DND-41 (cell line): ENCODE results near the gene XRCC3.

Source experiments
- EZH2 ChIP-seq: IDR thresholded peaks from 3 replicates; pipeline ENCODE4 v1.6.1; 2012; ENCODE audit warnings: borderline replicate concordance, low read depth, mild to moderate bottlenecking, moderate library complexity, low read length, inconsistent platforms; ENCODE audit not compliant: severe bottlenecking
- TF ChIP-seq, protein P1 (sequence below): IDR thresholded peaks from 2 replicates; pipeline ENCODE4 v1.5.1; 2012; ENCODE audit warnings: borderline replicate concordance, low read length, moderate library complexity, mild to moderate bottlenecking; ENCODE audit not compliant: poor library complexity, severe bottlenecking; ENCODE audit errors: extremely low read depth

- TF ChIP-seq, protein P1, sequence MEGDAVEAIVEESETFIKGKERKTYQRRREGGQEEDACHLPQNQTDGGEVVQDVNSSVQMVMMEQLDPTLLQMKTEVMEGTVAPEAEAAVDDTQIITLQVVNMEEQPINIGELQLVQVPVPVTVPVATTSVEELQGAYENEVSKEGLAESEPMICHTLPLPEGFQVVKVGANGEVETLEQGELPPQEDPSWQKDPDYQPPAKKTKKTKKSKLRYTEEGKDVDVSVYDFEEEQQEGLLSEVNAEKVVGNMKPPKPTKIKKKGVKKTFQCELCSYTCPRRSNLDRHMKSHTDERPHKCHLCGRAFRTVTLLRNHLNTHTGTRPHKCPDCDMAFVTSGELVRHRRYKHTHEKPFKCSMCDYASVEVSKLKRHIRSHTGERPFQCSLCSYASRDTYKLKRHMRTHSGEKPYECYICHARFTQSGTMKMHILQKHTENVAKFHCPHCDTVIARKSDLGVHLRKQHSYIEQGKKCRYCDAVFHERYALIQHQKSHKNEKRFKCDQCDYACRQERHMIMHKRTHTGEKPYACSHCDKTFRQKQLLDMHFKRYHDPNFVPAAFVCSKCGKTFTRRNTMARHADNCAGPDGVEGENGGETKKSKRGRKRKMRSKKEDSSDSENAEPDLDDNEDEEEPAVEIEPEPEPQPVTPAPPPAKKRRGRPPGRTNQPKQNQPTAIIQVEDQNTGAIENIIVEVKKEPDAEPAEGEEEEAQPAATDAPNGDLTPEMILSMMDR: no peak
- no peak for TF ChIP-seq EZH2
Observed at GRCh38 chr14:103755060-103755459, 39.8 kb upstream of the XRCC3 start.
